Dedifferentiated amniotic fluid mesenchymal stem cell (primary cell): Measurements from ENCODE around the gene NFAM1.

Source experiments
- DNase-seq: peaks from one replicate; pipeline ENCODE4 v3.0.0-alpha.2; 2016; ENCODE audit errors: extremely low spot score

Gene NFAM1

GRCh38 chr22:42335839-42336378 lies 96.3 kb downstream of the NFAM1 start:
- no peak for DNase-seq

DNA sequence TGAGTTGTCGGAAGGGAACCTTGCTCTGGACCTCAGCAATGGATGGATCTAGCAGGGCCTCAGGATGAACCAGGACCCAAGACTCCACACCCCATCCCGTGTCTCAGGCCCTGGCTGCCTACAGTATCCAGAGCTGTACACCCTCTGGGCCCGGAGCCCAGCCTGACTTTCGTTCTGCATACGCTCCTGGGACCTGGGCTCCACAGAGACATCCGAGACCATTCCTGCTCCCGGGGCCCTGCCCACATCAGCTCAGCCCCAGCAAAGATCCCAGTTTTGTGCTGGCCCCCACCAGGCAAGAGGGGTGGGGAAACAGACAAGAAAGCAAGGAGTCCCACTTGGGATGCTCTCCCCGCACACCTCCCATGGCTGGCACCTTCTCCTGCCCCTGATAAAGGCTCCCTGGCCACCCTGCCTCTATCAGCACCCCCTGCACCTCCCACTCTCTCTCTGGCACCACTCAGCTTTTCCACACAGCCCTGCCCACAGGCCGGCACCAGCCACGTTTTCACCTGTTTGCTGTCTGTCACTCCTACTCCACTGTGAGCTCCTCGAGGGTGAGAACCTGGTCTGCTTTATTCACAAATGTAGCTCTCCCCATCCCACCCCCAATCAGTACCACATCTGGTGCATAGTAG lies 97.2 kb downstream of the NFAM1 start:
- no peak for DNase-seq

GRCh38 chr22:42333544-42333943 lies 98.7 kb downstream of the NFAM1 start:
- DNase-seq: no peak

DNA sequence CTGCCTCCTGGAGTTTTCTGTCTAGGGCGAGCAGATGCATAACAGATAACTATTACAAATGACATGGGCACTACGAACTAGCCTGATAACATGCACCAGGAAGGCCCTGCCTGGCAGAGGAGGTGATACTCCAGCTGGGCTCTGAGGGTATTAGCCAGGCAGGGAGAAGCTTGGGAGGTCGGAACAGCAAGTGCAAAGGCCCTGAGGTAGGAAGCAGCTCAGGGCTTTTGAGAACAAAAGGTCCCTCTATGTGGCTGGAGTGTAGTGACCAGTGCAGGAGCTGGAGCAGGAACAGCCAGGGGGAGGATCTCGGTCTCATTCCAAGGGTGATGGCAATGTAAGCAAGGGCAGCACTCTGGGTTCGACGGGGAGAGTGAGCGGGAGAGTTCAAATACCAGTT lies 100.1 kb downstream of the NFAM1 start:
- DNase-seq: no peak

- DNase-seq: no peak
These were observed 101.2 kb downstream of the NFAM1 start for GRCh38 chr22:42331014-42331413.
